GM18858 (cell line): ENCODE data around the gene ATAD2B.

Experiments
- ATAC-seq: cut with Tn5 transposase; IDR thresholded peaks from one replicate; pipeline ENCODE4 v1.9.1; 2021; ENCODE audit not compliant: unreplicated experiment

The ATAD2B gene

GRCh38 chr2:23838581-23838980 lies 88.3 kb downstream of the ATAD2B start:
- ATAC-seq: no peak

GRCh38 chr2:23837871-23838270 lies 89.1 kb downstream of the ATAD2B start:
- no peak for ATAC-seq

- ATAC-seq: no peak
Measured at GRCh38 chr2:23836971-23837565, 89.9 kb downstream of the ATAD2B start.

- ATAC-seq: no peak
Measured at GRCh38 chr2:23836505-23836904, 90.4 kb downstream of the ATAD2B start.

GRCh38 chr2:23835988-23836387 lies 90.9 kb downstream of the ATAD2B start:
- no peak for ATAC-seq

- no peak for ATAC-seq
Measured at GRCh38 chr2:23835423-23835822, 91.5 kb downstream of the ATAD2B start.

- ATAC-seq: no peak
Measured at GRCh38 chr2:23828986-23829385, 97.9 kb downstream of the ATAD2B start.

GRCh38 chr2:23828256-23828980 lies 98.5 kb downstream of the ATAD2B start:
- no peak for ATAC-seq

- no peak for ATAC-seq
Measured at GRCh38 chr2:23827287-23827686, 99.6 kb downstream of the ATAD2B start.

GRCh38 chr2:23826771-23827170 lies 100.2 kb downstream of the ATAD2B start:
- ATAC-seq: no peak

- no peak for ATAC-seq
Measured at GRCh38 chr2:23826040-23826439, 100.9 kb downstream of the ATAD2B start.

- peak; percentile 39 for ATAC-seq
Measured at GRCh38 chr2:23824777-23825212, 102.1 kb downstream of the ATAD2B start.

GRCh38 chr2:23823863-23824262 lies 103.1 kb downstream of the ATAD2B start:
- no peak for ATAC-seq

- no peak for ATAC-seq
Measured at GRCh38 chr2:23814963-23815362, 112.0 kb downstream of the ATAD2B start.

GRCh38 chr2:23813438-23813837 lies 113.5 kb downstream of the ATAD2B start:
- no peak for ATAC-seq

- no peak for ATAC-seq
Measured at GRCh38 chr2:23809150-23809549, 117.8 kb downstream of the ATAD2B start.

GRCh38 chr2:23806665-23807249 lies 120.2 kb downstream of the ATAD2B start:
- no peak for ATAC-seq

- ATAC-seq: no peak
Measured at GRCh38 chr2:23806201-23806600, 120.7 kb downstream of the ATAD2B start.

- ATAC-seq: no peak
Measured at GRCh38 chr2:23803965-23804542, 122.9 kb downstream of the ATAD2B start.

- no peak for ATAC-seq
Measured at GRCh38 chr2:23803264-23803964, 123.5 kb downstream of the ATAD2B start.

- no peak for ATAC-seq
Measured at GRCh38 chr2:23801396-23801795, 125.5 kb downstream of the ATAD2B start.
